Fibroblast of lung (primary cell): ENCODE measurements around the gene WWTR1.

Experiments
- CTCF ChIP-seq, 2 donors: IDR thresholded peaks in 1 of 2; conservative IDR thresholded peaks in 1 of 2; 1 replicate in 1 of 2; 2 replicates in 1 of 2; pipeline ENCODE4 v1.5.1; 2011 to 2012; ENCODE audit warnings: low read length in 2 of 2, control low read depth in 1 of 2, inconsistent platforms in 1 of 2, low read depth in 1 of 2, mild to moderate bottlenecking in 1 of 2
- EZH2 ChIP-seq: IDR thresholded peaks from 2 replicates; pipeline ENCODE4 v1.5.1; 2012; ENCODE audit warnings: low read length, control low read depth, mild to moderate bottlenecking; ENCODE audit errors: missing control alignments

GRCh38 chr3:149647812-149648211 is 10.0 kb downstream of the WWTR1 start:
- TF ChIP-seq CTCF (conservative IDR thresholded peaks at IDR 0.05 in 1 of 2, IDR thresholded peaks at IDR 0.05 in 1 of 2; ENCODE audit: low read depth in 1 of 2, low read length in 2 of 2) = no peak
- no peak for TF ChIP-seq EZH2
